Measurements from ENCODE around the gene CLEC16A.
"Not testable (repeated sequence)": the region's sequence is repeated elsewhere in the genome, so short reads cannot be mapped to it uniquely, and the experiment has no call there.

The CLEC16A gene

GRCh38 chr16:11101283-11101682 is 156.9 kb downstream of the CLEC16A start:
- no peak for DNase-seq (ENCODE audit: low read depth in 2 of 2)

DNA sequence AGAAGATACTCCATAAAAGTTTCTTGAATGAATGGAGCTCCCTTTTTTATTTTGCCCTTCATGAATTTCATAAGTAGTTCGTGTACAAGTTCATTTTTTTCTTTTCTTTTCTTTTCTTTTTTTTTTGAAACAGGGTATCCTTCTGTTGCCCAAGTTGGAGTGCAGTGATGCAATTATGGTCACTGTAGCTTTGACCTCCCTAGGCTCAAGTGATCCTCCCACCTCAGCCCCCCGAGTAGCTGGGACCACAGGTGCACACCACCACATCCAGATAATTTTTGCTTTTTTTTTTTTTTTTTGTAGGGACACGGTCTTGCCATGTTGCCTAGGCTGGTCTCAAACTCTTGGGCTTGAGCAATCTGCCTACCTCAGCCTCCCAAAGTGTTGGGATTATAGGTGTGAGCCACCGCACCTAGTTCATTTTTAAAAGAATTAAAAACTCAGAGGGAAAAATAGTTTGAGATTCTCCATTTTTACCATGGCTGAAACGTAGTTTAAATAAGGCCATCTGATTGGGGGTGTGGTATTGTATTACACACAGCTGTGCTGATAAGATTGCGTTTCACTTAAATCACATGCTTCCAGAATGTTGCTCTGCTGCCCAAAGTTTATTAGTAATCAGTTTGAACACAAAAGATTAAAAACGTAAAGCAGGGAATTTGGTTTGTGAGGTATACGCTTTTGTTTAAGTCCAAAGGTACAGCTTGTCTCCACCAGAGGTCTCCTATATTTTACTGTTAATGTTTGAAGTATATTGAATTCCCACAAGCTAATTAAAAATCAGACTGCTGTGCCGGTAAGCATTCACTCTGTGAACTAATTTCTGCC is 157.5 kb downstream of the CLEC16A start:
- no peak for DNase-seq (ENCODE audit: low read depth in 2 of 2)

DNA sequence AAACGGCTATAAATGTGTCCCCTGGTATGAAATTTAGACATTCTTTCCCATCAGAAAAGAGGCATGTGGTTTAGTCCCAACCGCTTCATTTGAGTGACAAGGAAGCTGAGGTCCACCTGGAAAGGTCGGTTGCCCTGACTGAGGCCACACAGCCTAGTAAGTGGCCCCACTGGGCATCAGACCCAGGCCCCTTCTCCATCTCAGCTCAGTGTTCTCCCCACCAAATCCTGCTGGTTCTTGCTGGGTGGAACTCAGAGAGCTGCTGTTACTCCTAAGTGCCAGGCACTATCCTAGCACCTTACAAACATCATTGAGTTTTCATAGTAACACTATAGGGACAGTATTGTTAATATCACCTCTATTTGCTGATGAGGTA is 158.1 kb downstream of the CLEC16A start:
- DNase-seq (ENCODE audit: low read depth in 2 of 2) = no peak

DNA sequence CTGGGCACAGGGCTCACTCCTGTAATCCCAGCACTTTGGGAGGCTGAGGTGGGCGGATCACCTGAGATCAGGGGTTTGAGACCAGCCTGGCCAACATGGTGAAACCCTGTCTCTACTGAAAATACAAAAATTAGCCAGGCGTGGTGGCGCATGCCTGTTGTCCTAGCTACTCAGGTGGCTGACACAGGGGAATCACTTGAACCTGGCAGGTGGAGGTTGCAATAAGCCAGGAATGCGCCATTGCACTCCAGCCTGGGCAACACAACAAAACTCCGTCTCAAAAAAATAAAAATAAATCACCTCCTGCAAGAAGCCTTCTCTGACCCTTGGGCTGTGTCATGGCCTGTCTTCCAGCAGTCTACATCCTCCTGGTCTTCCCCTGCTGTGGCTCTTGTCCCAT is 158.9 kb downstream of the CLEC16A start:
- not testable (repeated sequence) for DNase-seq (ENCODE audit: low read depth in 2 of 2)

GRCh38 chr16:11104168-11105037 is 160.0 kb downstream of the CLEC16A start:
- no peak for DNase-seq (ENCODE audit: low read depth in 2 of 2)

GRCh38 chr16:11105038-11105903 is 160.9 kb downstream of the CLEC16A start:
- no peak for DNase-seq (ENCODE audit: low read depth in 2 of 2)

- no peak for DNase-seq (ENCODE audit: low read depth in 2 of 2)
These were observed 162.4 kb downstream of the CLEC16A start for GRCh38 chr16:11106726-11107125.

DNA sequence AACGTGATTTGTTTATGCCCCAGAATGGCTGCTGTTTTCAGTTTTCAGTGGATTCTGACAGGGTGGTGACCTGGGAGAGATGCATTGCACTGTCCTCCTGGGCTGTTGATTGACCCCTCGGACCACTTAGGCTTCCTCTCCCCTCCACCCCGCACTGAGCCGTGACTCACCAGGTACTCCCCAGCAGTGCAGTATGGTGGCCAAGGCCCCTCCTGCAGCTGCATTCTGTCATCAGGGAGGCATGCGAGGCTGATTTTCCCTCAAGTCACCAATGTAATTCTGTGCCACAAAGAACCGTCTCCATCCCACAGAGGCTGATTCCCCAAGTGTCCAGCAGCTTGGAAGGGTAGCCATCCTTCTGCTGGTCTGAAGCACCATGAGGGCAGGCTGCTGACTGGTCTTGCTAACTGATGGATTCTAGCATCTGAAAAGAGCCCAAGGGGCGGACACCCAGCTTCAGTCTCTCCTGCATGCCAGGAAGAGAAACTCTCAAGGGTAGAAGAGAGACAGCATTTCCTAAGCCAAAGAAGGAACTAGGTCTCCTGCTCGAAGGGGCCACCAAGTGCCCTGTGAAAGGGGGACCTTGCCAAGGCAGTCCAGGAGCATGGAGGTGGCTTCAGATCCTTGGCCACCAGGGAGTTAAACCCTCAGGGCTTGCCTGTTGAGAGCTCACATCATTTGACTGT is 163.6 kb downstream of the CLEC16A start:
- no peak for DNase-seq (ENCODE audit: low read depth in 2 of 2)

DNA sequence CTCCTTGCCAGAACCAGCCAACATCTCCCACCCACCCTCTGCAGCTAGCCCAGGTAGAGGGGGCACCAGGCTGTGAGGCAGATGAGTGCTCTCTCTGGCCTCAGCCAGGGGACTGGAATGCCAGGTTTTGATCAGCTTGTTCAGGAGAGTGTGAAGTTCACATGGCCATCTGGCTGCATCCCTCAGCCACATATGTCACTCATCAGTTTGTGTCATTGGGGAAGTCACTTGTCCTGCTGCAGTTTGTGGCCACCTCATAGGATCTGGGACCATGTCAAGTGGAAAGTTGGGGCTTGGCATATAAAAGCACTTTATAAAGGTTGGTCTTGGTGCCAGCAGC is 164.1 kb downstream of the CLEC16A start:
- no peak for DNase-seq (ENCODE audit: low read depth in 2 of 2)

DNA sequence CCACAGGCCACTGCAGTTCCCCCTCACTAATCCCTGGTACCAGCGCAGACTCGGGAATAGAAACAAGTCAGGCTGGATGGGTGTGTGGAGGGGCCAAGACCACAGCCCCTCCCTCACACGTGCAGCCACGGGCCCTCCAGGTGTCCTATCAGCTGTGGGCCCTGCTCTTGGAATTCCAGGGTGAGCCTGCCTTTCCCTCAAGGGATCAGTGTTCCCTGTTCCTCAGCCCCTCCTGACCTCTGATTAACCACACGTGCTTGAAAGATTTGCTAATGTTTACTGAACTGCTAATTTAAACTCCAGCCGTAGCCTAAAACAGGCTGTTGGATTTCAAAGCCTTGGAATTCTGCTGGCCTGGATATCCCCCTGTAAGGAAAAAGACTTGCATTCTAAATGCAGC is 165.2 kb downstream of the CLEC16A start:
- no peak for DNase-seq (ENCODE audit: low read depth in 2 of 2)

DNA sequence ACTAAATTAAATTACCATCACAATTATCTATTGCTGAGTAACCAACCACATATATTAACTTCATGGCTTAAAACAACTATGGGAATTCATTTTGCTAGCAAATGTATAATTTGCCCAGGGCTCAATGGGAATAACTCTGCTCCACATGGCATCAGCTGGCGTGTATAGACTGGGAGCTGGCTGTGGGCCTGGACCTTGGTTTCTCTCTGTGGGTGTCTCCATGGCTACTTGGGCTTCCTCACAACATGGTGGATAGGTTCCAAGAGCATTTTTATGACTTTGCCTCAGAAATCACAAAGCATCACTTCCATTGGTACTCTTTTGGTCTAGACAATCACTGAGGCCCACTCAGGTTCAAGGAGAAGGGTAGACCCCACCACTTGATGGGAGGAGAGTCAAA is 166.8 kb downstream of the CLEC16A start:
- no peak for DNase-seq (ENCODE audit: low read depth in 2 of 2)

DNA sequence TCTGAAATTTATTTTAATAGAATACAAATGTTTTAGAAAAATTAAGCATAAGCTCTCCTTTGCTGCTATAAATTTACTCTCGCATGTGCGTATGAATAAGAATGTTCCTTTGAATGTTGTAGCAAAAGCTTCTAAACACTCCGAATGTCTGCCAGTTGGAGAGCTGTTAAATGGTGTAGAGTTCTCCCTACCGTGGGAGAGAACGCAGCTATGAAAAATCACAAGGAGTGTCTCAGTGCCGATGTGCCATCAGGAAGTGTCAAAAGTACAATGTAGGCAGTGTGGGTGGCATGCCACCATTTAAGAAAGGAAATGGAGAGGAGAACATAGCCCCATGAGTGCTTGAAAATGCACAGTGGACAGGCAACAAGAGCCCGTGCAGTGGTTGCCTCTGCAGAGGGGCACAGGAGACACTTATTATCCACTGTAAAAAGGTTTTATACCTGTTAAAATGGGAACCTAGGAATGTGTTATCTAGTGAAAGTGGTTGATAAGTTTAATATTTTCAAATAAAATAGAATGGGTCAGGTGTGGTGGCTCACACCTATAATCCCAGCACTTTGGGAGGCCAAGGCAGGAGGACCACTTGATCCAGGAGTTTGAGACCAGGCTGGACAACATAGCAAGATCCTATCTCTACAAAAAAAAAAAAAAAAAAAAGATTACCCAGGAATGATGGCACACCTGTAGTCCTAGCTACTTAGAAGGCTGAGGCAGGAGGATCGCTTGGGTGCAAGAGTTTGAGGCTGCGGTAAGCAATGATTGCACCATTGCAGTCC is 167.7 kb downstream of the CLEC16A start:
- DNase-seq (ENCODE audit: low read depth in 2 of 2) = no peak

- no peak for DNase-seq (ENCODE audit: low read depth in 2 of 2)
These were observed 168.5 kb downstream of the CLEC16A start for GRCh38 chr16:11112723-11113348.

DNA sequence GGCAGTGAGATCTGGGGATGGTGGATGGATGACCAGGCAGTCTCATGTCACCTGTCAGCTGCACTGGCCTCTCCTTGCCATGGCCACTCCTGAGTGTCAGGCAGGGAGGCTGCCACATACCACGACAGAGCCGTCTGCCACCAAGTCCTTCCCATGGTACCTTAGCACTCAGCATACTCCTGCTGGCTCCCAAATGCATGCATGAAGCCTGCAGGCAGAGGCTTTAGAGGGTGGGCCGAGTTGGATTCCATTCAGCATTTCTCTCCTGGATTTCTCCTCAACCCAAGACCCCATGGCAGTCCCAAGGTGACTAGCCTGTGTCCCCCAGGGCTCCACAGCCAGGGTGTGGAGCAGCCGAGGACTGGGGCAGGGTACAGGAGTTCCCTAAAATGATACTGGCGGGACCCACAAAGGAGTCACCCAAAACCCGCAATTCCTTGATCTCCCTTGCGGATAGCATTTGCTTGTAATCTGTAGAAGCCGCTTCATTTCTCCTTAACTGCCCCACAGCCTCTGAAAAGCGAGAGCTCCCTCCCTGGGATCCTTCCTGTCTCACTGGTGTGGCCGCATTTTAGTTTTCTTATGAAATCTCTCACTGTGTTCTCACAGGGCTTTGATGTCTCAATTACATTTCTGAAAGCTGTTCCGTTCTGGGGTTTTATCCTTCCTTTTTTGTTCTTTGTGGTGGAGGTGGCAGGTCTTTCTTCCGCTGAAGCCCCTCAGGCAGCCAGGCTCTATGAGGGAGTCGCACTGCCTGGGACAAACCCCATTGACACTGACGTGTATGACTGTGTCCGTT is 170.2 kb downstream of the CLEC16A start:
- DNase-seq (ENCODE audit: low read depth in 2 of 2) = no peak

DNA sequence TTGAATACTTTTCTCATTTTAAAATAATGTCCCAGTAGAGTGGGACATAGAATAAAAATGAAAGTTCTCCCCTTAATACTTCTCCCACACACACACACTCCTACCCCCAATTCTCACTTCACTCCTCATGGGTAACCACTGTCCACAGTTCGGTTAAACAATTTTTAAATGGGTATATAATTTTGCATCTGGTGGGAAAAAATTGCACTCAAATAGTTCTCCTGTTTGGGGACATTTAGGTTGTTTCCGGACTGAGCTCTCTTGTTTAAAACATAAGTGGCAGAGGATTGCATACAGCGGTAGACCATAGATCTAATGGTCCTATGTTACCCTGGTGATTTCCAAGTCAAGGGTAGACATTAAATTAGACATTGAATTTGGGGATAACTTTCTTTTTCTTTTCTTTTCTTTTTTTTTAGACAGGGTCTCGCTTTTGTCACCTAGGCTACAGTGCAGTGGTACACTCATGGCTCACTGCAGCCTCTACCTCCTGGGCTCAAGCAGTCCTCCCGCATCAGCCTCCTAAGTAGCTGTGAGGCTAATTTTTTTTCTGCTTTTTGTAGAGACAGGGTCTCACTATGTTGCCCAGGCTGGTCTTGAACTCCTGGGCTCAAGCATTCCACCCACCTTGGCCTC is 173.3 kb downstream of the CLEC16A start:
- DNase-seq (ENCODE audit: low read depth in 2 of 2) = no peak

DNA sequence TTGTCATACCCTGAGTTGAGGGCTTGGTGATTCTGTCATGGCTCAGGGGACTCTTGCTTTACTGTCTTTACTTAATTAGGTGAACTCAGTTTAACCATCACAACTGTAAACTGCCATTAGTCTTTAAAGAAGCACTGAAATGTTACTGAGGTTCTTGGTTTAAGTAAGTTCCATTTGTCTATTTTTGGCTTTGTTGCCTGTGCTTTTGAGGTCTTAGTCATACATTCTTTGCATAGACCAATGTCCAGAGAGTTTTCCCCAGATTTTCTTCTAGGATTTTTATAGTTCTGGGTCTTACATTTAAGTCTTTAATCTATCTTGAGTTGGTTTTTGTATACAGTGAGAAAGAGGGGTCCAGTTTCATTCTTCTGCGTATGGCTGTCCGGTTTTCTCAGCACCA is 174.1 kb downstream of the CLEC16A start:
- DNase-seq (ENCODE audit: low read depth in 2 of 2) = no peak

DNA sequence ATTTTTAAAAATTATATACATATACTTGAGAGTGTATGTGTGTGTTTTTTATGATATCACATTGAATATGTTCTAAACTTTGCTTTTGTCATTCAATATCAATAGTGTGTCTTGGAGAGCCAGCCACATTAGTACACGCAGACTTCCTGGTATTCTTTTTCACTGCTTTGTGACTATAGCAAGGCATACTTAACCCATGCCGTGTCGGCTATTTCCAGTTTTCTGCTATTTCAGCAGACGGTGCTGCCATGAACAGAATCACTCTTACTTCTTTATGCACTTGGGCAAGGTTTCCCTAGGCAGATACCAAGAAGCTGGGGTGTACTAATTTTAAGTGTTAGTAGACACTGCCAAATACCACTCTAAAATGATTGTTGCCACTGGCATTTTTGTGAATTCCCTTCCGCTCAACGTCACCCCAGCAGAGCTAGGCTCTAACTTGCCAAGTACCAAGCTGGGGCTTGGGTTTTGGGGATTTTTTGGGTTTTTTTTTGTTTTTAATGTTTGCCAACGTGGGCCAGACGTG is 176.8 kb downstream of the CLEC16A start:
- DNase-seq (ENCODE audit: low read depth in 2 of 2) = no peak

DNA sequence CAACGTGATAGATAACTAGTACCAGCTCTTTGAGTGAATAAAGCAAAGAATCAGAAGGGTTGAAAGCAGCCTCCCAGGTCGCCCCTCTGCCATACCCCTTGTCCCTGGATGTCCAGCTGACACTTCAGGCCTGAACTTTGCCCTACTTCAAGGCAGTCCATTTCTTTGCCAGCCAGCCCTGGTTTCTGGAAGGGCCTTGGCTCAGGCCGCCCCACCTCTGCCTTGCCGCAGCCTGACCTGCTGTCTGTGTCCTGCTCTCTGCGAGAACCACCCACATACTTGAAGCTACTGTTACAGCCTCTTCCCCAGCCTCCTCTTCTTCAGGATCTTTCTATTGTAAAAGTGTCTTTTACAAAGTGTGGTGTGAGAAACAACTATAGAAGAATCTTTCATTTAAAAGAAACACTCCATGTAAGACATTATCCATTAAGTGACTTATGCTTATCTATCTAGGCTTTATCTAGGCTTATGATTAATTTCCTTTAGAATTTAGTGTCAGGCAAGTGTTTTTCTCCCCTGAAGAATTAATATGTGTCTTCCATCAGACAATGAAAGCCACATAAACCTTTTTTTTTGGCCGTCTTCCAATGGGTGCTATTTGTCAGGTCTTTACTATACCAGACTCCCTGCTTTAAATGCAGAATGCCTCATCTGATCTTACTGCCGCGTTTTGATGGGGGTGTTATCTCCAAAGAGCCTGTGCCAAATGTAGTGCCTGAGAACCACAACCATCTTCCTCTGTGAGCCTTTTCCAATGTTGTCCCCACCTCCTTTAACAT is 177.7 kb downstream of the CLEC16A start:
- DNase-seq (ENCODE audit: low read depth in 2 of 2) = no peak

All from stimulated activated CD8-positive, alpha-beta memory T cell treated with anti-CD3 and anti-CD28 coated beads, Interleukin-2, amount 100 ng/mL, for 48 hours (primary cell).